NB4 (cell line): Measurements from ENCODE around the gene IGSF21.

Source experiments
- DNase-seq: peaks from one replicate; pipeline ENCODE4 v3.0.0; 2010; ENCODE audit warnings: low read depth
- H3K4me3 ChIP-seq: one replicate; pipeline ENCODE4 v1.5.1; 2011; ENCODE audit warnings: mild to moderate bottlenecking, low read depth, low read length, moderate library complexity
- MYC ChIP-seq: IDR thresholded peaks from 2 replicates; pipeline ENCODE4 v1.6.1; 2011; ENCODE audit warnings: low read depth, low read length
- POLR2A ChIP-seq: IDR thresholded peaks from 2 replicates; pipeline ENCODE4 v1.6.1; 2011; ENCODE audit warnings: mild to moderate bottlenecking; ENCODE audit not compliant: insufficient read length; ENCODE audit errors: extremely low read depth
- TF ChIP-seq, protein P1 (sequence below): IDR thresholded peaks from one replicate; pipeline ENCODE4 v1.5.1; 2012; ENCODE audit warnings: low read depth, low read length
- TF ChIP-seq, protein P2 (sequence below): IDR thresholded peaks from 2 replicates; pipeline ENCODE4 v1.6.1; 2011; ENCODE audit warnings: low read depth, low read length

The IGSF21 gene

DNA sequence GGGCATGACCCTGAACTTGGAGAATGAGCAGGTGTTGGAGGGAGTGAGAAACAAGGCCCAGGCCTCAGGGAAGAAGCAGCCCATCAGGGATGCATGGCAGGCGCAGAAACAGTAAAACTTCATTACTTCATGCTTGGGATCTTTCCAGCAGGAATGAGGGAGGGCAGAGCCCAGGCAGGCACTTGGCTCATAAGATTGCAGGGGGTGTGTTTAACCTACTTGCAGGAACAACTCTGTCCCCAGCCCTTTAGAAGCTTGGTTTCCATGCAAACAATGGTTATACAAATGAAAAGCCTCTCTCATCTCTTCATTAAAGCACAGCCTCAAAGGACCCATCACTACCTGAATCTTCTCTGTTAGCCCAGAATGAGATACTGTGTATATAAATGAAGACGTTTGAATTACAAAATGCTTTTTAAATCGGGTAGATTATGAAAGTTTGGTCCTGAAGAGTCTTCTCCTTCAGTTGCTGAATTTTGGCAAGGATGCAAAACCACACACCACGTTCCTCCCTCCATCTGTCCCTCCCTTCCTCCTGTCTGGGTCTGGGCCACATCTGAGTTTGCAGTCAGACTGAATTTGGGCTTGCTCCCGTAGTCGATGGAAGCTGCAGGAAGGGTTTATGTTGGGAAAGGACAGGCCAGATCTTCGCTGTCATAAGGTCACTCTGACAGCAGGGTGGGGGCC, 218.8 kb downstream of the IGSF21 start:
- no peak overlapping the region for H3K4me3 ChIP-seq
- DNase-seq, result no peak
- no peak for TF ChIP-seq POLR2A
- TF ChIP-seq MYC, result no peak
- TF ChIP-seq, protein P1, sequence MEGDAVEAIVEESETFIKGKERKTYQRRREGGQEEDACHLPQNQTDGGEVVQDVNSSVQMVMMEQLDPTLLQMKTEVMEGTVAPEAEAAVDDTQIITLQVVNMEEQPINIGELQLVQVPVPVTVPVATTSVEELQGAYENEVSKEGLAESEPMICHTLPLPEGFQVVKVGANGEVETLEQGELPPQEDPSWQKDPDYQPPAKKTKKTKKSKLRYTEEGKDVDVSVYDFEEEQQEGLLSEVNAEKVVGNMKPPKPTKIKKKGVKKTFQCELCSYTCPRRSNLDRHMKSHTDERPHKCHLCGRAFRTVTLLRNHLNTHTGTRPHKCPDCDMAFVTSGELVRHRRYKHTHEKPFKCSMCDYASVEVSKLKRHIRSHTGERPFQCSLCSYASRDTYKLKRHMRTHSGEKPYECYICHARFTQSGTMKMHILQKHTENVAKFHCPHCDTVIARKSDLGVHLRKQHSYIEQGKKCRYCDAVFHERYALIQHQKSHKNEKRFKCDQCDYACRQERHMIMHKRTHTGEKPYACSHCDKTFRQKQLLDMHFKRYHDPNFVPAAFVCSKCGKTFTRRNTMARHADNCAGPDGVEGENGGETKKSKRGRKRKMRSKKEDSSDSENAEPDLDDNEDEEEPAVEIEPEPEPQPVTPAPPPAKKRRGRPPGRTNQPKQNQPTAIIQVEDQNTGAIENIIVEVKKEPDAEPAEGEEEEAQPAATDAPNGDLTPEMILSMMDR, result no peak

DNA sequence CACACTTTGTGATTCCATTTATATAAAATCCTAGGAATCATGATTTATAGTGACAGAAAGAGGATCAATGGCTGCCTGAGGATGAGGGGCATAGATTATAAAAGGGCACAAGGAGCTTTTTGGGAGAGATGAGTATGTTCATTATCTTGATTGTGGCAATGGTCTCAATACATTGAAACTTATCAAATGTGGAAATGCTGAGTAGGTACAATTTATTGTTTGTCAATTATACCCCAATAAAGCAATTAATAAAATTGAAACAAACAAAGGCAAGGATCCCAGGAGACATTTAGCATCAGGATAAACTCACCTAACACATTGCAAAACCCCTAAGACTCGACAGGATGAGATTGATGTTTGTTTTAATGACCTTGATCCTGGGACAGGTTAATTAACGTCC, 220.1 kb downstream of the IGSF21 start:
- TF ChIP-seq POLR2A, result no peak
- no peak for DNase-seq
- no peak overlapping the region for H3K4me3 ChIP-seq

DNA sequence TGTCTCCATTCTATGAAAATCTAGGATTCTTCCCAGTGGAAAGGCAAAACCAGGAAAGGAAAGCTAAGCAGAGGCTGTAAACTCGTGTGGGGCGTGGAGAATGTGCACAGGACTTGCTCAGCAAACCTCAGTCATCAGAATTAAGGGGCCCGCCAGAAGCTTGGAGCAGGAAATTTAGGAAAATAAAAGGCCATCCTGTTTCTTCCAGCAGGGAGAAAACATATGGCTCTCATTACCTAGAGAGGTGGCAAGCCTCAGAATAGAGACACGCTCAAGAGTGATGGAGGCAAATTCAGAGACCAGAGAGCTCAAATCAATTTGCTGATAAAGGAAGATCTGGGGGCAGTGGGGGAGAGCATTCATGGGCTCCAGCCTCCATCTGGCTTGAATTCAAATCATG, 221.2 kb downstream of the IGSF21 start:
- no peak for DNase-seq
- no peak for TF ChIP-seq POLR2A
- TF ChIP-seq, protein P2, sequence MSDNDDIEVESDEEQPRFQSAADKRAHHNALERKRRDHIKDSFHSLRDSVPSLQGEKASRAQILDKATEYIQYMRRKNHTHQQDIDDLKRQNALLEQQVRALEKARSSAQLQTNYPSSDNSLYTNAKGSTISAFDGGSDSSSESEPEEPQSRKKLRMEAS, result no peak
- TF ChIP-seq, protein P1, result no peak
- TF ChIP-seq MYC, result no peak
- H3K4me3 ChIP-seq, result no peak overlapping the region

DNA sequence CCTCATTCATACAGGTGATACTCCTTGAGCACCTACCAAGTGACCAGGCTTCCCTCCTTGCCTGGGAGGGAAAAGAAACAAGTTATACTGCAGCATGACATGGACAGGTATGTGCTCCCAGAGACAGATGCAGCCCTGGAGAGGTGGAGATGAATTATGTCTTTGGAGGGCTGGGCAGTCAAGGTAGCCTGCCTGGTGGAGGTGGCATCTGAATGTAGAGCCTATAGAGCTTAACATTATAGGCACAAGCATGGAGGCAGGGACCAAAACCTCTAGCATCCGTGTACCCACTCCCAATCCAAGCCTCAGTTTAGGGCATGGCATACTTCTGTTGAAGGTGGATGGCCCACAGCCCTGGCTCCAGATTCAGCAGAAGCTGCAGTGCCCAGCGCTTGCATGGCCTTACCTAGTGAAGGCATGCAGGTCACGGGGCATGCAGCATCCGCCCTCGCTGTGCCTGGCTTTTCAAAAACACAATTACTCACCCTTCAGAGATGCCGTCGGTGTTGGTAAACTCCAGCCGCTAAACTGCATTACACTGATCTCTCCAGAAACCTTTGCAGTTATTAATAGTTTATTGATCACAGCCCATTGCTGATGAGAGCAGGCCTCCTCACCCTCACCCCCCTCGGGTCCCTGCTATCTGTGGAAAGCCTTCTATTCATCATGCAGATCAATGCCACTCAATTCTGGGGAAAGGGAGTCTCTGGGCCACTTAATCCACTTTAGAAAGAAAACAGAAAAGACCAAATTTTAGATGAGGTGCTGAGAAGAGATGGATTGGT, 222.1 kb downstream of the IGSF21 start:
- DNase-seq, result no peak
- TF ChIP-seq MYC (no peak), POLR2A (no peak)
- TF ChIP-seq, protein P2, result no peak
- TF ChIP-seq, protein P1, result no peak

DNA sequence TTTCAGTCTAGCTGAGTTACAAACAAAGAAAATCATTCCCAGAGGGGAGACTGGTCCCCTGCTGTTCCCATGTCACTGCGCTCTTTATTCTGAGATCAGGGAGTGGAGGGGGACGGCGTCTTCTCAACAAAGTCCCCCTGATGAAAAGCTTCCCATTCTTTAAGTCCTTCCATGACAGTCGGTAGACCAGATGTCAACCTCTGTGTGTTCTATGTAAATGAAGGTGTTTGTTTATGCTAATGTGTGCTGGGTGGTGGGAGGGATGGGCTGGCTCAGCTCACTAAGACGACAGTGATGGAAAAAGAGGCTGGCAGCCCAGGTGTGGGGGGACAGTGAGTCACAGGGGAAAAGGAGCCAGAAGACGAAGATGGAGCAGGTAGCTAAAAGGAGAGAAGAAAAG, 225.0 kb downstream of the IGSF21 start:
- TF ChIP-seq POLR2A, result no peak
- no peak for TF ChIP-seq MYC
- TF ChIP-seq, protein P2, result no peak
- TF ChIP-seq, protein P1, result no peak
- no peak overlapping the region for H3K4me3 ChIP-seq
- DNase-seq, result no peak

More for the DNA sequence above, 222.1 kb downstream of the IGSF21 start:
- H3K4me3 ChIP-seq, result no peak overlapping the region

DNA sequence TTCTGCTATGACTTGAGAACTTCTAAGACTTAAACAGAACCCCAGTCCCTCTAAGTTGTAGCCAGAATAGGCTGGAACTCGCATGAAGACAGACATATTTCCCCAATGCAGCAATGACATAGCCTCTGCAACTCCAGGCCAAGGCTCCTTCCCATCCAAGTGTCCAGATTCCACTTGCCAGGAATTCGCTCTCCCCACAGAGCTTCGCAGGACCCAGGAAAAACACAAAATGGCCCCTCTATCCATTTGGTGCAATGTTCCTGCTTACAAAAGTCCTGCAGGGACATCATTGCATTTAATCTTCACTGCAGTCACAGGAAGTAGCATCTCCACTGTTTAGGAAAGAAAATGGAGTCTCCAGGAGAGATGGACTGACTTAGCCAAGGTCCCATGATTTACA, 225.6 kb downstream of the IGSF21 start:
- no peak for DNase-seq
- TF ChIP-seq, protein P2, result no peak
- TF ChIP-seq, protein P1, result no peak
- H3K4me3 ChIP-seq, result no peak overlapping the region
